ENCODE results near the gene SLC6A17.

SLC6A17 gene

GRCh38 chr1:110228869-110229268 is 78.6 kb downstream of the SLC6A17 start:
- H3K27ac ChIP-seq (replicated peaks) = no peak overlapping the region
- no peak for DNase-seq (ENCODE audit: low read depth in 1 of 2, low spot score in 1 of 2)
- H3K27me3 ChIP-seq (ENCODE audit: insufficient read depth, poor library complexity, severe bottlenecking) = no peaks in the 10 kb centered on the region
- H3K4me3 ChIP-seq (replicated peaks; ENCODE audit: insufficient read depth, low read length) = no peak overlapping the region
- TF ChIP-seq, protein P1, sequence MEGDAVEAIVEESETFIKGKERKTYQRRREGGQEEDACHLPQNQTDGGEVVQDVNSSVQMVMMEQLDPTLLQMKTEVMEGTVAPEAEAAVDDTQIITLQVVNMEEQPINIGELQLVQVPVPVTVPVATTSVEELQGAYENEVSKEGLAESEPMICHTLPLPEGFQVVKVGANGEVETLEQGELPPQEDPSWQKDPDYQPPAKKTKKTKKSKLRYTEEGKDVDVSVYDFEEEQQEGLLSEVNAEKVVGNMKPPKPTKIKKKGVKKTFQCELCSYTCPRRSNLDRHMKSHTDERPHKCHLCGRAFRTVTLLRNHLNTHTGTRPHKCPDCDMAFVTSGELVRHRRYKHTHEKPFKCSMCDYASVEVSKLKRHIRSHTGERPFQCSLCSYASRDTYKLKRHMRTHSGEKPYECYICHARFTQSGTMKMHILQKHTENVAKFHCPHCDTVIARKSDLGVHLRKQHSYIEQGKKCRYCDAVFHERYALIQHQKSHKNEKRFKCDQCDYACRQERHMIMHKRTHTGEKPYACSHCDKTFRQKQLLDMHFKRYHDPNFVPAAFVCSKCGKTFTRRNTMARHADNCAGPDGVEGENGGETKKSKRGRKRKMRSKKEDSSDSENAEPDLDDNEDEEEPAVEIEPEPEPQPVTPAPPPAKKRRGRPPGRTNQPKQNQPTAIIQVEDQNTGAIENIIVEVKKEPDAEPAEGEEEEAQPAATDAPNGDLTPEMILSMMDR (IDR thresholded peaks at IDR 0.05; ENCODE audit: insufficient read depth, low read length) = no peak
- TF ChIP-seq POLR2AphosphoS5 (IDR thresholded peaks at IDR 0.05; ENCODE audit: low read depth) (no peak), GABPA (IDR thresholded peaks at IDR 0.05; ENCODE audit: low read depth) (no peak), SPI1 (IDR thresholded peaks at IDR 0.05; ENCODE audit: borderline replicate concordance, low read depth) (no peak)
- TF ChIP-seq, protein P2, sequence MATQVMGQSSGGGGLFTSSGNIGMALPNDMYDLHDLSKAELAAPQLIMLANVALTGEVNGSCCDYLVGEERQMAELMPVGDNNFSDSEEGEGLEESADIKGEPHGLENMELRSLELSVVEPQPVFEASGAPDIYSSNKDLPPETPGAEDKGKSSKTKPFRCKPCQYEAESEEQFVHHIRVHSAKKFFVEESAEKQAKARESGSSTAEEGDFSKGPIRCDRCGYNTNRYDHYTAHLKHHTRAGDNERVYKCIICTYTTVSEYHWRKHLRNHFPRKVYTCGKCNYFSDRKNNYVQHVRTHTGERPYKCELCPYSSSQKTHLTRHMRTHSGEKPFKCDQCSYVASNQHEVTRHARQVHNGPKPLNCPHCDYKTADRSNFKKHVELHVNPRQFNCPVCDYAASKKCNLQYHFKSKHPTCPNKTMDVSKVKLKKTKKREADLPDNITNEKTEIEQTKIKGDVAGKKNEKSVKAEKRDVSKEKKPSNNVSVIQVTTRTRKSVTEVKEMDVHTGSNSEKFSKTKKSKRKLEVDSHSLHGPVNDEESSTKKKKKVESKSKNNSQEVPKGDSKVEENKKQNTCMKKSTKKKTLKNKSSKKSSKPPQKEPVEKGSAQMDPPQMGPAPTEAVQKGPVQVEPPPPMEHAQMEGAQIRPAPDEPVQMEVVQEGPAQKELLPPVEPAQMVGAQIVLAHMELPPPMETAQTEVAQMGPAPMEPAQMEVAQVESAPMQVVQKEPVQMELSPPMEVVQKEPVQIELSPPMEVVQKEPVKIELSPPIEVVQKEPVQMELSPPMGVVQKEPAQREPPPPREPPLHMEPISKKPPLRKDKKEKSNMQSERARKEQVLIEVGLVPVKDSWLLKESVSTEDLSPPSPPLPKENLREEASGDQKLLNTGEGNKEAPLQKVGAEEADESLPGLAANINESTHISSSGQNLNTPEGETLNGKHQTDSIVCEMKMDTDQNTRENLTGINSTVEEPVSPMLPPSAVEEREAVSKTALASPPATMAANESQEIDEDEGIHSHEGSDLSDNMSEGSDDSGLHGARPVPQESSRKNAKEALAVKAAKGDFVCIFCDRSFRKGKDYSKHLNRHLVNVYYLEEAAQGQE (IDR thresholded peaks at IDR 0.05; ENCODE audit: insufficient replicate concordance, low read depth) = no peak

DNA sequence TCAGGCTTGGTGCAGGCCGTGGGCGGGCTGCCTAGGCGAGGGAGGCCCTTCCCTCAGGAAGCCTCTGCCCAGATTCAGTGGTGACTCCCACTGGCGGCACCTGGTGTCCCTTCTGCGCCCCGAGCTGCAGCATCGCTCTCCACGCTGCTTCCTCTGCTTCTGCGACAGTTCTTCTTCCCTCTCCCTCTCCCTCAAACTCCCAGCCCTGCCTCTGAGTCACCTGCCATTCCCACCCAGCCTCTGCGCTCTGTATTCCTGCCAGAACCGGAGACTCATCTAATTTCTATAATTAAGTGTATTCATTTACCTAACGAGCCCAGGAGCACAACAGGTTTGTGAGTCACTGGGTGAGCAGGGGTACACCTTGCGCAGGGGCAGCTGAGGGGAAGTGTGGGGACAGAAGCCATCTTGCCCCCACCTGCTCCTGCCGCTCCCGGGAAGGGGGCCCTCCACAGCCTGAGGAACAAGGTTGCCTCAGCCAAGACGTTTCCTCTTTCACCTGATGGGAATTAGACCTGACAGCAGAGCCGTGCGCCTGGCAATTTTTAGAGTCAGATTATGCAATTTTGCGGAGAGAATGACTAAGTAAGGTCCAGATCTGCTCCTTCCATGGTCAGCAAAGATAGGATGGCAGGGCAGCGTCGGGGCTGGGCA is 79.2 kb downstream of the SLC6A17 start:
- TF ChIP-seq, protein P2 (IDR thresholded peaks at IDR 0.05; ENCODE audit: insufficient replicate concordance, low read depth) = peak; percentile 20
- no peak for TF ChIP-seq SPI1 (IDR thresholded peaks at IDR 0.05; ENCODE audit: borderline replicate concordance, low read depth)
- no peaks in the 10 kb centered on the region for H3K27me3 ChIP-seq (ENCODE audit: insufficient read depth, poor library complexity, severe bottlenecking)
- no peak overlapping the region for H3K27ac ChIP-seq (replicated peaks)
- no peak overlapping the region for H3K4me3 ChIP-seq (replicated peaks; ENCODE audit: insufficient read depth, low read length)
- peak; percentile 38 to 80 for DNase-seq (ENCODE audit: low read depth in 1 of 2, low spot score in 1 of 2)

- DNase-seq (ENCODE audit: low read depth in 1 of 2, low spot score in 1 of 2) = no peak
- Histone ChIP-seq H3K27ac (replicated peaks) (no peak overlapping the region), H3K4me3 (replicated peaks; ENCODE audit: insufficient read depth, low read length) (no peak overlapping the region), H3K27me3 (ENCODE audit: insufficient read depth, poor library complexity, severe bottlenecking) (no peaks in the 10 kb centered on the region)
- TF ChIP-seq, protein P1 (IDR thresholded peaks at IDR 0.05; ENCODE audit: insufficient read depth, low read length) = no peak
- TF ChIP-seq POLR2AphosphoS5 (IDR thresholded peaks at IDR 0.05; ENCODE audit: low read depth) = no peak
- TF ChIP-seq SPI1 (IDR thresholded peaks at IDR 0.05; ENCODE audit: borderline replicate concordance, low read depth) = no peak
- no peak for TF ChIP-seq GABPA (IDR thresholded peaks at IDR 0.05; ENCODE audit: low read depth)
Observed at GRCh38 chr1:110230381-110231199, 80.3 kb downstream of the SLC6A17 start.

GRCh38 chr1:110233861-110234260 is 83.6 kb downstream of the SLC6A17 start:
- TF ChIP-seq GABPA (IDR thresholded peaks at IDR 0.05; ENCODE audit: low read depth) = no peak
- TF ChIP-seq, protein P1 (IDR thresholded peaks at IDR 0.05; ENCODE audit: insufficient read depth, low read length) = no peak
- TF ChIP-seq, protein P2 (IDR thresholded peaks at IDR 0.05; ENCODE audit: insufficient replicate concordance, low read depth) = no peak
- no peak for TF ChIP-seq SPI1 (IDR thresholded peaks at IDR 0.05; ENCODE audit: borderline replicate concordance, low read depth)
- no peak for TF ChIP-seq POLR2AphosphoS5 (IDR thresholded peaks at IDR 0.05; ENCODE audit: low read depth)
- Histone ChIP-seq H3K4me3 (replicated peaks; ENCODE audit: insufficient read depth, low read length) (no peak overlapping the region), H3K27me3 (ENCODE audit: insufficient read depth, poor library complexity, severe bottlenecking) (no peaks in the 10 kb centered on the region), H3K27ac (replicated peaks) (no peak overlapping the region)
- no peak for DNase-seq (ENCODE audit: low read depth in 1 of 2, low spot score in 1 of 2)
